CD4-positive, alpha-beta T cell (primary cell): ENCODE results near the gene G6PD. TPM values are rescaled to one million over a fixed set of nuclear protein-coding genes. Genes with fewer than 3 reads are reported as not detected.
"Not testable (repeated sequence)": the region's sequence is repeated elsewhere in the genome, so short reads cannot be mapped to it uniquely, and the experiment has no call there.

Source experiments
- ATAC-seq: fragments of 200-7000 bp; cut with Tn5 transposase; one replicate; pipeline ENCODE4 v1.10.0; 2022; ENCODE audit warnings: mild to moderate bottlenecking; ENCODE audit not compliant: poor library complexity
- CTCF ChIA-PET: fragments of 350-600 bp; sonication (Branson Sonifier 250); formaldehyde crosslinking; loops from one replicate; lab custom pipeline; 2021; ENCODE audit warnings: antibody characterized with exemption, inconsistent platforms; lab: Charles Lee
- POLR2A ChIA-PET: fragments of 350-600 bp; sonication (Branson Sonifier 250); formaldehyde crosslinking; loops from one replicate; lab custom pipeline; 2021; ENCODE audit warnings: antibody characterized with exemption, inconsistent platforms; lab: Charles Lee
- DNase-seq, 14 experiments: peaks; one replicate each; pipeline ENCODE4 v3.0.0-alpha.2; 2013 to 2020; ENCODE audit warnings: mixed read lengths in 2 of 14
- H3K27ac ChIP-seq, 2 donors: one replicate each; pipeline versions ENCODE4 v1.5.1 to v1.7.0; 2013; ENCODE audit warnings: low read length in 2 of 2, low read depth in 1 of 2, mild to moderate bottlenecking in 1 of 2
- H3K27me3 ChIP-seq, 2 experiments: 1 replicate in 1 of 2; 2 replicates in 1 of 2; pipeline versions ENCODE4 v1.6.1 to v1.7.0; 2013; ENCODE audit warnings: low read length in 2 of 2, control low read depth in 1 of 2, mild to moderate bottlenecking in 1 of 2, moderate library complexity in 1 of 2; ENCODE audit not compliant: insufficient read depth in 2 of 2, control insufficient read depth in 1 of 2
- H3K36me3 ChIP-seq: one replicate; pipeline ENCODE4 v1.6.1; 2013; ENCODE audit warnings: low read length, control low read depth; ENCODE audit not compliant: insufficient read depth
- H3K4me1 ChIP-seq: one replicate; pipeline ENCODE4 v1.6.1; 2013; ENCODE audit warnings: low read length, control low read depth; ENCODE audit not compliant: insufficient read depth
- H3K4me3 ChIP-seq: one replicate; pipeline ENCODE4 v1.5.1; 2013; ENCODE audit warnings: mild to moderate bottlenecking, low read length, moderate library complexity
- H3K9me3 ChIP-seq, 2 experiments: 1 replicate in 1 of 2; 2 replicates in 1 of 2; pipeline versions ENCODE4 v1.6.1 to v1.7.0; 2013; ENCODE audit warnings: low read length in 2 of 2, mild to moderate bottlenecking in 2 of 2, control low read depth in 1 of 2, moderate library complexity in 1 of 2; ENCODE audit not compliant: control insufficient read depth in 1 of 2, insufficient read depth in 1 of 2
- H3K27ac Mint-ChIP-seq: one replicate; pipeline ENCODE4 v1.8.0; 2020; ENCODE audit warnings: mixed read lengths
- H3K27me3 Mint-ChIP-seq: one replicate; pipeline ENCODE4 v1.8.0; 2021; ENCODE audit warnings: mixed read lengths
- H3K36me3 Mint-ChIP-seq: one replicate; pipeline ENCODE4 v1.8.0; 2021; ENCODE audit warnings: low read depth, mixed read lengths
- H3K4me1 Mint-ChIP-seq: one replicate; pipeline ENCODE4 v1.8.0; 2021; ENCODE audit warnings: low read depth, mixed read lengths
- H3K4me3 Mint-ChIP-seq: one replicate; pipeline ENCODE4 v1.8.0; 2020; ENCODE audit warnings: mild to moderate bottlenecking, mixed read lengths
- H3K9me3 Mint-ChIP-seq: one replicate; pipeline ENCODE4 v1.8.0; 2020; ENCODE audit warnings: mixed read lengths
- intact Hi-C, 2 experiments: fragments of 100-400 bp; cut with DNase I in 1 of 2; cut with micrococcal nuclease in 1 of 2; formaldehyde crosslinking; loops; one replicate each; pipeline versions ENCODE4 v1.15.1 to v1.9.0; 2023 to 2025; cut with DNase I, micrococcal nuclease
- total RNA-seq, 174 experiments: library from RNA in 2 of 174; stranded (reverse) in 2 of 174; gene quantifications; one replicate each; pipeline ENCODE4 v1.2.3 and lab custom pipeline; 2021 to 2026
- TF ChIP-seq, protein P1 (sequence below): fragments of 200-600 bp; IDR thresholded peaks from one replicate; pipeline ENCODE4 v1.8.0; 2022; ENCODE audit warnings: antibody characterized with exemption, mild to moderate bottlenecking

G6PD gene
- total RNA-seq, 2 experiments from 2014 or later = 17.4 to 20.3 TPM

DNA sequence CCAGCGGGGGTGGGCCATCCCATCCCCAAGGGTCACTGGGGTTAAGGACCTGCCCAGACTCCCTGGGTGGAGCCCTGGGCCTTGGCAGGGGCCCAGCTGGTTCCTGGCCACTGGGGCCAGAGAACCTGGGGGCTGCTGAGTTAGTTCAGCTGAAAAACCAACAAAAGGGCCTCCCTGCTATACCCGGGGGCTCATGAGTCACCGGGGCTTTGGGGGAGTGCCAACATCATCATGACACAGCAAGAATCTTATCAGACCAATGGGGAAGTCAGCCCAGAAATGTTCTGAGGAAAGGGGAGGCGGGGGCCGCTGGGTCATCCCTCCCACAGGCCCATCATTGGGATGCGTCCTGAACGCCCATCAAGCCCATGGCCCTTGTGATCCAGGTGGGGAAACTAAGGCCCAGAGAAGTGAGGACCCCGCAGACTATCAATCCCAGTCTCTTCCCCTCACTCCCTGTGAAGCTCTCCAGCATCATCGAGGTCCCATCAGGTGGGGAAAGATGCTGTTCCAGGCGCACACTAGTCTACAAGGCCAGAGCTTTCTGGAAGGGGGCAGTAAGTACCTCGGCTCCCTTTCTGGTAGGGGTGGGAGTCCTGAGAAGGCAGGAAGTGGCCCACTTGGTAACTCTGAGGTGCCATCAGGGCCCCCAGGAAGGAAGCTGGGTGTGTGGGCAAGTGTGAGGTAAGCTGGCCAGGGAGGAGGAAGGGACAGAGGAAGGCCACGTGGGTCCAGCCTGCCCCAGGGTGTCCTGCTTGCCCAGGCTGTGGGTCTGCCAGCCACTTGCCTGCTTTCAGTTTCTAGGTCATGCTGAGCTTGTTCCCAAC lies 4.5 kb downstream of the G6PD start:
- Mint-ChIP-seq H3K9me3 (no peaks in the 10 kb centered on the region), H3K27ac (peak overlapping the region; percentile 74), H3K27me3 (no peaks in the 10 kb centered on the region), H3K4me3 (no peak overlapping the region), H3K4me1 (peaks cover 28% of the 10 kb centered on the region), H3K36me3 (peaks cover 9% of the 10 kb centered on the region)
- no peak overlapping the region for H3K4me3 ChIP-seq
- POLR2A ChIA-PET = interaction anchor here (1.0 kb wide), 1 partner anchor 143 kb away, joined by 3 read pairs; the partner anchor contains the start of gene RPL10
- peaks cover 45% of the 10 kb centered on the region for H3K4me1 ChIP-seq
- TF ChIP-seq, protein P1, sequence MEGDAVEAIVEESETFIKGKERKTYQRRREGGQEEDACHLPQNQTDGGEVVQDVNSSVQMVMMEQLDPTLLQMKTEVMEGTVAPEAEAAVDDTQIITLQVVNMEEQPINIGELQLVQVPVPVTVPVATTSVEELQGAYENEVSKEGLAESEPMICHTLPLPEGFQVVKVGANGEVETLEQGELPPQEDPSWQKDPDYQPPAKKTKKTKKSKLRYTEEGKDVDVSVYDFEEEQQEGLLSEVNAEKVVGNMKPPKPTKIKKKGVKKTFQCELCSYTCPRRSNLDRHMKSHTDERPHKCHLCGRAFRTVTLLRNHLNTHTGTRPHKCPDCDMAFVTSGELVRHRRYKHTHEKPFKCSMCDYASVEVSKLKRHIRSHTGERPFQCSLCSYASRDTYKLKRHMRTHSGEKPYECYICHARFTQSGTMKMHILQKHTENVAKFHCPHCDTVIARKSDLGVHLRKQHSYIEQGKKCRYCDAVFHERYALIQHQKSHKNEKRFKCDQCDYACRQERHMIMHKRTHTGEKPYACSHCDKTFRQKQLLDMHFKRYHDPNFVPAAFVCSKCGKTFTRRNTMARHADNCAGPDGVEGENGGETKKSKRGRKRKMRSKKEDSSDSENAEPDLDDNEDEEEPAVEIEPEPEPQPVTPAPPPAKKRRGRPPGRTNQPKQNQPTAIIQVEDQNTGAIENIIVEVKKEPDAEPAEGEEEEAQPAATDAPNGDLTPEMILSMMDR = no peak
- CTCF ChIA-PET = no interaction called here
- intact Hi-C loops = no loop called here
- peak in 4 of 14 experiments; percentile 36 to 55 (median 48) for DNase-seq
- no peak for ATAC-seq
- no peaks in the 10 kb centered on the region for H3K9me3 ChIP-seq
- H3K27me3 ChIP-seq = no peaks in the 10 kb centered on the region
- H3K36me3 ChIP-seq = peaks cover 14% of the 10 kb centered on the region
- H3K27ac ChIP-seq = peak overlapping the region; percentile 34 to 38

DNA sequence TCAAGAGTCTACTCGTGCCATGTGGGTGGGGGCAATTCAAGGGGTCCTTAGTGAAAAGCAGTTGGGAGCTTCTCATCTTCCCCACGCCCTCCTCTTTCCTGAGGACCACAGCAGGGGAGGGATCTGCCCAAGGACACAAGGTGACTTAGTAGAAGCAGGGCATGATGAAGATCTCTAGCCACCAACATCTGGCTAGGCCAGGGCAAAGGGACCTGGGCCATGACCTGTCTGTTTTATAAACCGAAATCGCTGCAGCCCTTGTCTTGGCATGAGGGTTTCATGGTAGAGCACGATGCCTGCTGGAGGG lies 5.1 kb downstream of the G6PD start:
- Histone ChIP-seq H3K36me3 (peaks cover 14% of the 10 kb centered on the region), H3K9me3 (no peaks in the 10 kb centered on the region), H3K27ac (peak overlapping the region in 1 of 2 donors; percentile 38), H3K4me3 (no peak overlapping the region), H3K4me1 (peaks cover 45% of the 10 kb centered on the region), H3K27me3 (no peaks in the 10 kb centered on the region)
- H3K27me3 Mint-ChIP-seq = no peaks in the 10 kb centered on the region
- intact Hi-C loops = no loop called here
- no peak overlapping the region for H3K4me3 Mint-ChIP-seq
- DNase-seq = no peak
- ATAC-seq = no peak
- no peak overlapping the region for H3K27ac Mint-ChIP-seq
- TF ChIP-seq, protein P1 = no peak
- H3K36me3 Mint-ChIP-seq = peaks cover 8% of the 10 kb centered on the region
- CTCF ChIA-PET = interaction anchor here (0.5 kb wide), 1 partner anchor 66 kb away, joined by 4 read pairs; no protein-coding TSS in a partner anchor
- POLR2A ChIA-PET = no interaction called here
- peaks cover 28% of the 10 kb centered on the region for H3K4me1 Mint-ChIP-seq
- no peaks in the 10 kb centered on the region for H3K9me3 Mint-ChIP-seq

DNA sequence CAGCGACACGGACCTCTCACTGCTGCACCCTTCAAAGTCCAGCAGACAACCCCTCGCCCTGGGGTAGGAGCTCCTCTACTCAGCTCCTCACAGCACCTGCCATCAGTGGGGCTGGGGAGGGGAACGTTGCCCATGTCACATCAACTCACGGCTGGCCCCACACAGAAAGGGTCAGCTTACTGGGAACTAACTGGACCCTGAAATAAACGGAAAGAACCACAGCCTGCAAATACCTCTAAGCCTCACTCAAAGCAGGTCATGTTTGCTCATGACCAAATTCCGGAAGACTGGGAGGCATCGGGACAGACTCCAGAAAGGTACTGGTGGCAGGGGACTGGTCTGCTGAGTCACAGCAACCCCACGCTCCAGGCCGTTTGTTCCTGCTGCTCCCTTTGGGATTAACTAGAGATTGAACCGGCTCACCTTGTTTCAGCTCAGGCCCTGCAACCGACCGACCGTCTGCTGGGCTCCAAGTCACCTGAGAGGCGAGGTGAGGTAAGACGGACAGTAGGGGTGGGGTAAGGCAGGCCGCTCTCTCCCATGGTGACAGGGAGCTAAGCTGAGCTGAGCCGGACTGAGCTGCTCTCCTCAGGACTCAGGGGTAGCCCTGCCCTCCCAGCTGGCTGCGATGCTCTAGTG lies 5.6 kb downstream of the G6PD start:
- peaks cover 23% of the 10 kb centered on the region for H3K4me1 Mint-ChIP-seq
- H3K9me3 Mint-ChIP-seq = no peaks in the 10 kb centered on the region
- CTCF ChIA-PET = interaction anchor here (0.5 kb wide), 1 partner anchor 65 kb away, joined by 4 read pairs; no protein-coding TSS in a partner anchor
- H3K4me3 ChIP-seq = no peak overlapping the region
- H3K36me3 ChIP-seq = peaks cover 14% of the 10 kb centered on the region
- no peaks in the 10 kb centered on the region for H3K9me3 ChIP-seq
- intact Hi-C loops = no loop called here
- H3K4me1 ChIP-seq = peaks cover 40% of the 10 kb centered on the region
- no peak for DNase-seq
- H3K27me3 Mint-ChIP-seq = no peaks in the 10 kb centered on the region
- H3K4me3 Mint-ChIP-seq = no peak overlapping the region
- TF ChIP-seq, protein P1 = no peak
- no peak for ATAC-seq
- H3K27ac Mint-ChIP-seq = no peak overlapping the region
- H3K27me3 ChIP-seq = no peaks in the 10 kb centered on the region
- no peak overlapping the region for H3K27ac ChIP-seq
- H3K36me3 Mint-ChIP-seq = peaks cover 8% of the 10 kb centered on the region
- POLR2A ChIA-PET = no interaction called here

DNA sequence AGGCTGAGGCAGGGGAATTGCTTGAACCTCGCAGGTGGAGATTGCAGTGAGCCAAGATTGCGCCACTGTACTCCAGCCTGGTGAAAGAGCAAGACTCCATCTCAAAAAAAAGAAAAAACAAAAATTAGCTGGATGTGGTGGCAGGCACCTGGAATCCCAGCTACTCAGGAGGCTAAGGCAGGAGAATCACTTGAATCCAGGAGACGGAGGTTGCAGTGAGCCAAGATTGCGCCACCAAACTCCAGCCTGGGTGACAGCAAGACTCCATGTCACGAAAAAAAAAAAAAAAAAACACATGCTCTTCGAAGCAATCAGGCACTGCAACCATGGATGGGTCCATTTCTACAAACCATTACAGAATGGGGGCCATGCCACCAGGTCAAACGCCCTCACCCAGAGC lies 6.3 kb downstream of the G6PD start:
- DNase-seq, POLR2A ChIA-PET, CTCF ChIA-PET, H3K9me3 Mint-ChIP-seq, H3K36me3 Mint-ChIP-seq, H3K9me3 ChIP-seq, H3K4me3 ChIP-seq, H3K4me3 Mint-ChIP-seq, H3K27ac ChIP-seq, H3K27ac Mint-ChIP-seq, ATAC-seq, intact Hi-C loops, H3K27me3 ChIP-seq, H3K27me3 Mint-ChIP-seq: not testable (repeated sequence)
- peaks cover 21% of the 10 kb centered on the region for H3K4me1 Mint-ChIP-seq
- peaks cover 34% of the 10 kb centered on the region for H3K4me1 ChIP-seq
- peaks cover 20% of the 10 kb centered on the region for H3K36me3 ChIP-seq
